Measurements from ENCODE around the gene SLC9A7.

SLC9A7 gene

DNA sequence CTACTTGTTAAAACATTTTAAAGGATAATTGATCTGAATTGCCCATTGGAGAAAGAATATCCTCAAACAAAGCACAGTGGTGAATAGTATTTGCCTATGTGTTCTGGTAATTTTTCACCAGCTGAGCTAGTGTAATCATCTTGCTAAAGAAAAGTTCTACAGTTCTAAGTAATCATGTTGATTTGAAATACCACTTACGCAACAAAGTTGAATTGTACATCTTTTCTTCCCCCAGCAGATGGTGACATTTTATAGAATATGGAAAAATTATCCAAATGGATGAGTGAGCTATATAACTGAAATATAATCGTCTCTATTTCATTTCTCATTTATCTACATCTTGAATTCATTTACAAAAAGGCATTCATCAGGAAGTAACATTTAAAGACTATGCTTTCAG, 204.0 kb downstream of the SLC9A7 start:
- in situ Hi-C loops (cut with HindIII; ENCODE audit: low sequenced_read_pairs), result no loop called here
- TF ChIP-seq CTCF (IDR thresholded peaks at IDR 0.05; ENCODE audit: low read depth, low read length, missing control alignments), result no peak
- H3K4me3 ChIP-seq (ENCODE audit: low read depth, low read length), result no peak overlapping the region
- DNase-seq (ENCODE audit: low read depth), result no peak

GRCh38 chrX:46553935-46554334, 205.0 kb downstream of the SLC9A7 start:
- TF ChIP-seq CTCF (IDR thresholded peaks at IDR 0.05; ENCODE audit: low read depth, low read length, missing control alignments), result no peak
- DNase-seq (ENCODE audit: low read depth), result no peak
- in situ Hi-C loops (cut with HindIII; ENCODE audit: low sequenced_read_pairs), result no loop called here
- H3K4me3 ChIP-seq (ENCODE audit: low read depth, low read length), result no peak overlapping the region

DNA sequence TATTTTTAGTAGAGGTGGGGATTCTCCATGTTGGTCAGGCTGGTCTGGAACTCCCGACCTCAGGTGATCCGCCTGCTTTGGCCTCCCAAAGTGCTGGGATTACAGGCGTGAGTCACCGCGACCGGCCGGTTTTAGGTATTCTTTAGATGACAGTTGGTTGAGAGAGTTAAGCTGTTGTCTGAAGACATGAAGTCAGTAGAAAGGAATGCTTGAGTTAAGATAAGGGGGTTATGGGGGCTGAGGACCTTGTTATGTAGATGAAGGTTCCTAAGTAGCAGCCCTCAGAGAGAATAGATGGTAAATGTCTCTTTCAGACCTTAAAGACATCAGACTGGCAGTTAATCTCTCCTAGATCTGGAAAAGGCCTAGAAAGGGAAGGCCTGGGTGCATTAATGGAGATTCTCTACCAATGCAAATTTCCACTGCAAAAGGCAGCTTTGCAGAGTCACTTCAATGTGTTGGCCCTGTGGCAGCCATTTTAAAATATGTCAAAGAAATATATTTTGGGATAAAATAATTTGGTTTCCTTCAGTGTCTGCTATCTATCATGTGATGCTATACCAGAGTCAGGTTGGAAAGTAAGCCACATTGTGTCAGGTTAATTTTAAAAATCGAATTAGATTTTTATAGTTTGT, 207.3 kb downstream of the SLC9A7 start:
- DNase-seq (ENCODE audit: low read depth), result no peak
- in situ Hi-C loops (cut with HindIII; ENCODE audit: low sequenced_read_pairs), result no loop called here
- H3K4me3 ChIP-seq (ENCODE audit: low read depth, low read length), result no peak overlapping the region
- no peak for TF ChIP-seq CTCF (IDR thresholded peaks at IDR 0.05; ENCODE audit: low read depth, low read length, missing control alignments)

GRCh38 chrX:46549914-46550313, 209.0 kb downstream of the SLC9A7 start:
- in situ Hi-C loops (cut with HindIII; ENCODE audit: low sequenced_read_pairs), result no loop called here
- H3K4me3 ChIP-seq (ENCODE audit: low read depth, low read length), result no peak overlapping the region
- no peak for TF ChIP-seq CTCF (IDR thresholded peaks at IDR 0.05; ENCODE audit: low read depth, low read length, missing control alignments)
- no peak for DNase-seq (ENCODE audit: low read depth)

Data from astrocyte of the cerebellum (primary cell).